Spleen (tissue), 11 donors: ENCODE measurements around the gene CSH2. TPM values are rescaled to one million over a fixed set of nuclear protein-coding genes. Genes with fewer than 3 reads are reported as not detected.
A peak's percentile ranks its signal among the peaks of the same experiment; 100 is the strongest.
"Not testable (repeated sequence)": the region's sequence is repeated elsewhere in the genome, so short reads cannot be mapped to it uniquely, and the experiment has no call there.

Source experiments
- DNase-seq: peaks from one replicate; pipeline ENCODE4 v3.0.0-alpha.2; 2020
- H3K27ac ChIP-seq, 8 donors: fragments of 200-600 bp; sonication (generic) in 7 of 8; 1 replicate in 4 of 8; 2 replicates in 4 of 8; pipeline versions ENCODE4 v1.5.0 to v1.8.0; 2016 to 2021; ENCODE audit warnings: inconsistent platforms in 4 of 8, mild to moderate bottlenecking in 4 of 8, moderate library complexity in 1 of 8
- H3K27me3 ChIP-seq, 7 donors: fragments of 200-600 bp; sonication (generic) in 6 of 7; replicated peaks in 1 of 7; 1 replicate in 4 of 7; 2 replicates in 3 of 7; pipeline versions ENCODE4 v1.5.0 to v1.8.0; 2016 to 2021; ENCODE audit warnings: inconsistent platforms in 3 of 7, mild to moderate bottlenecking in 1 of 7
- H3K36me3 ChIP-seq, 6 donors: fragments of 200-600 bp; sonication (generic) in 5 of 6; 1 replicate in 4 of 6; 2 replicates in 2 of 6; pipeline versions ENCODE4 v1.5.0 to v1.8.0; 2016 to 2021; ENCODE audit warnings: inconsistent platforms in 2 of 6
- H3K4me1 ChIP-seq, 6 donors: fragments of 200-600 bp; sonication (generic) in 5 of 6; 1 replicate in 3 of 6; 2 replicates in 3 of 6; pipeline versions ENCODE4 v1.5.0 to v1.8.0; 2016 to 2021; ENCODE audit warnings: inconsistent platforms in 3 of 6
- H3K4me3 ChIP-seq, 8 donors: fragments of 200-600 bp; sonication (generic) in 7 of 8; 1 replicate in 4 of 8; 2 replicates in 4 of 8; pipeline versions ENCODE4 v1.5.0 to v1.8.0; 2016 to 2021; ENCODE audit warnings: inconsistent platforms in 4 of 8, mild to moderate bottlenecking in 4 of 8, moderate library complexity in 2 of 8
- H3K9me3 ChIP-seq, 8 donors: fragments of 200-600 bp; sonication (generic) in 7 of 8; 1 replicate in 4 of 8; 2 replicates in 4 of 8; pipeline versions ENCODE4 v1.5.0 to v1.8.0; 2016 to 2021; ENCODE audit warnings: inconsistent platforms in 4 of 8
- POLR2A ChIP-seq, 3 donors: fragments of 450-650 bp; IDR thresholded peaks; one replicate each; pipeline ENCODE4 v1.5.1; 2017; ENCODE audit warnings: antibody characterized with exemption in 3 of 3, mild to moderate bottlenecking in 1 of 3
- POLR2AphosphoS5 ChIP-seq, 3 donors: sonication (generic); formaldehyde crosslinking; IDR thresholded peaks; one replicate each; pipeline ENCODE4 v1.5.1; 2017; ENCODE audit warnings: antibody characterized with exemption in 3 of 3
- WGBS, 5 donors: extraction: QIAGEN DNeasy Blood & Tissue Kit in 3 of 5; methylation state at CpG; one replicate each; pipeline versions ENCODE4 v1.1.5 to v1.1.7; 2013 to 2018; 5-methylcytosine and 5-hydroxymethylcytosine counted together
- intact Hi-C: fragments of 100-400 bp; cut with DNase I; formaldehyde crosslinking; loops from one replicate; pipeline ENCODE4 v1.15.0; 2023; ENCODE audit warnings: low total_unique reads
- polyA plus RNA-seq, 3 donors: library from polyadenylated mRNA; stranded (reverse); fragments of 200-250 nt; gene quantifications; one replicate each; pipeline ENCODE4 v1.2.1, GENCODE V29; 2013
- total RNA-seq, 7 donors: library from RNA; depleted of rRNA in 3 of 7; stranded (reverse); fragments of >200 nt in 3 of 7; fragmentation: NEBNext Ultra II Directional in 4 of 7; extraction: Animal tissue kit (Norgen Biotek cat#: 25700) in 4 of 7; gene quantifications; one replicate each; pipeline versions ENCODE4 v1.1.0 to v1.2.1, GENCODE V29; 2016 to 2021
- TF ChIP-seq, protein P1 (sequence below), 11 experiments: fragments of 200-600 bp in 7 of 11; fragments of 450-650 bp in 4 of 11; sonication (generic) in 4 of 11; IDR thresholded peaks in 8 of 11; conservative IDR thresholded peaks in 3 of 11; 1 replicate in 7 of 11; 2 replicates in 4 of 11; pipeline versions ENCODE4 v1.4.0 to v1.8.0; 2016 to 2021; ENCODE audit warnings: antibody characterized with exemption in 11 of 11, inconsistent platforms in 4 of 11, mild to moderate bottlenecking in 1 of 11
- donor health status: healthy with polysubstance abuse.
- donor health status: DM: no; HTN: no; CAD: no; lungs with moderate emphysema.
- donor health status: DM: no; HTN: no; CAD: no.
- donor health status: Bipolar disorder and iron deficiency.
- donor health status: healthy.
- donor health status: DM: no; HTN: no; CAD: no.
- donor health status: DM: yes; HTN: yes; CAD: no.

Gene CSH2
- total and polyA plus RNA-seq, 10 donors = not detected

DNA sequence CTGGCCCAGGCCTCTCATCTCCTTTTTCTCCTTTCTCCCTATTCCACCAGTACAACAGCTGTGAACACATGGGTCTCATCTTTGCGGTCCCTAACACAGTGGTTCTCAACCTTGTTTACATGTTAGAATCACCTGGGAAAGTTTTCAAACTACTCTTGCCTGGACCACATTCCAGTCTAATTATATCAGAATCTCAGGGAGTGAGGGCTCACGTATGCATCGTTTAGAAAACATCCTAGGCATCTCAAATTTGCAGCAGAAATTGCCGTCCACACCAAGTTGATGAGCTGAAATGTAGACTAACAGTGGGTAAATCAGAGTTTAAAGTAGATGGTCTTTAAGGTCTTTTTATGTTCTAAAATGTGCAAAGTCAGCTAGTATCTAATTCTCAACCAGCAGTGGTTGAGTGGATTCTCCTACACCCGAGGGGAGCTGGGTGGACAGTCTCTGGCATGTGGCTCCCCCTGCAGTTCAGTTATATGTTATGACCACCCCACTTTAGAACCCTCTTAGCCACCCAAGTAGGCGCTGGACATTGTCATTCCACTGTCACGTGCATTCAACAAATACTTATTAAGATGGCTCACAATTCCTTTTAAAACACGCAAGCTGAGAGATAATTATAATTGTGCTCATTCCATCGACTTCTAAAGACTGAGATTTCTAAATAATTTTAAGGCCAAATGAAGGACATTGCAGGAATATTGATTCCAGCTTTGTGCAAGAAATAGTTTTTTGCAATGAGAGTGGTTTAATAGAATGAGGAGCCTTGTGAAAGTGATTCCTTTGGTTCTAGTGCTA is 3.8 kb downstream of the CSH2 start:
- H3K9me3 ChIP-seq, H3K27me3 ChIP-seq, H3K36me3 ChIP-seq, DNase-seq, H3K27ac ChIP-seq, intact Hi-C loops, H3K4me3 ChIP-seq, H3K4me1 ChIP-seq: not testable (repeated sequence)
- WGBS, 5 donors = 65 to 77% (median 75%) methylated on average over 9 of the region's 9 CpGs
- TF ChIP-seq, protein P1, sequence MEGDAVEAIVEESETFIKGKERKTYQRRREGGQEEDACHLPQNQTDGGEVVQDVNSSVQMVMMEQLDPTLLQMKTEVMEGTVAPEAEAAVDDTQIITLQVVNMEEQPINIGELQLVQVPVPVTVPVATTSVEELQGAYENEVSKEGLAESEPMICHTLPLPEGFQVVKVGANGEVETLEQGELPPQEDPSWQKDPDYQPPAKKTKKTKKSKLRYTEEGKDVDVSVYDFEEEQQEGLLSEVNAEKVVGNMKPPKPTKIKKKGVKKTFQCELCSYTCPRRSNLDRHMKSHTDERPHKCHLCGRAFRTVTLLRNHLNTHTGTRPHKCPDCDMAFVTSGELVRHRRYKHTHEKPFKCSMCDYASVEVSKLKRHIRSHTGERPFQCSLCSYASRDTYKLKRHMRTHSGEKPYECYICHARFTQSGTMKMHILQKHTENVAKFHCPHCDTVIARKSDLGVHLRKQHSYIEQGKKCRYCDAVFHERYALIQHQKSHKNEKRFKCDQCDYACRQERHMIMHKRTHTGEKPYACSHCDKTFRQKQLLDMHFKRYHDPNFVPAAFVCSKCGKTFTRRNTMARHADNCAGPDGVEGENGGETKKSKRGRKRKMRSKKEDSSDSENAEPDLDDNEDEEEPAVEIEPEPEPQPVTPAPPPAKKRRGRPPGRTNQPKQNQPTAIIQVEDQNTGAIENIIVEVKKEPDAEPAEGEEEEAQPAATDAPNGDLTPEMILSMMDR (IDR thresholded peaks at IDR 0.05 in 8 of 11, conservative IDR thresholded peaks at IDR 0.05 in 3 of 11) = peak in 1 of 11 experiments; percentile 14

DNA sequence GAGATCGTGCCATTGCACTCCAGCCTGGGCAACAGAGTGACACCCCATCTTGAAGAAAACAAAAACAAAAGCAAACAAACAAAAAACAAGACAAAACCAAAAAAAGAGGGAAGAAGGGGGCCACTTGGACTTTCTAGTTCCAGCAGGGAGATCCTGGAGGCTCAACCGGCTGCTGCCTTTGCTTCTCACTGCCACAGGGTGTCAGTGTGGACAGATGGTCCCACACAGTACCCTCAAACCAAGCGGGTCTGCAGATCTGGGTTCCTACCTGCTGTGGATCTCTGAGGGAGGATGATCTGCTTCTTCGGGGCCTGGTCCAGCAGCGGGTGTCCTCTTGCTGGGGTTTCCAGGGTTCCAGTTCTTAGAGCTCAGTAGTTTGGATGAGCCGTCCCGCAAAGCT is 6.9 kb downstream of the CSH2 start:
- H3K27me3 ChIP-seq, H3K36me3 ChIP-seq, H3K4me3 ChIP-seq, H3K4me1 ChIP-seq, H3K9me3 ChIP-seq, H3K27ac ChIP-seq, intact Hi-C loops: not testable (repeated sequence)
- 69 to 81% (median 78%) methylated on average over 6 to 7 of the region's 7 CpGs for WGBS, 5 donors
- DNase-seq = peak; percentile 28

DNA sequence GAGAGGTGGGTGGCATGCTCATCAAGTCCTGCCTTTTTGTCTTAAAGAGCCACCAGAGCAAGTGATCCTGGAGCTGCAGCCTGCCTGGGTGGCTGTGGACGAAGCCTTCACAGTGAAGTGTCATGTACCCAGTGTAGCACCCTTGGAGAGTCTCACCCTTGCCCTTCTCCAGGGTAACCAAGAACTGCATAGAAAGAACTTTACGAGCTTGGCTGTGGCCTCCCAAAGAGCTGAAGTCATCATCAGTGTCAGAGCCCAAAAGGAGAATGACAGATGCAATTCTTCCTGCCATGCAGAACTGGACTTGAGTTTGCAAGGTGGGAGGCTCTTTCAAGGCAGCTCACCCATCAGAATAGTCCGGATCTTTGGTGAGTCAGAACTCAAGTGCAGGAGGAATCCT is 14.2 kb downstream of the CSH2 start:
- TF ChIP-seq, protein P1 (IDR thresholded peaks at IDR 0.05 in 8 of 11, conservative IDR thresholded peaks at IDR 0.05 in 3 of 11) = no peak
- TF ChIP-seq POLR2AphosphoS5 (IDR thresholded peaks at IDR 0.05) (no peak), POLR2A (IDR thresholded peaks at IDR 0.05) (no peak)
- H3K4me1 ChIP-seq = no peaks in the 10 kb centered on the region
- 74 to 95% (median 84%) methylated on average over 3 of the region's 3 CpGs for WGBS, 5 donors

DNA sequence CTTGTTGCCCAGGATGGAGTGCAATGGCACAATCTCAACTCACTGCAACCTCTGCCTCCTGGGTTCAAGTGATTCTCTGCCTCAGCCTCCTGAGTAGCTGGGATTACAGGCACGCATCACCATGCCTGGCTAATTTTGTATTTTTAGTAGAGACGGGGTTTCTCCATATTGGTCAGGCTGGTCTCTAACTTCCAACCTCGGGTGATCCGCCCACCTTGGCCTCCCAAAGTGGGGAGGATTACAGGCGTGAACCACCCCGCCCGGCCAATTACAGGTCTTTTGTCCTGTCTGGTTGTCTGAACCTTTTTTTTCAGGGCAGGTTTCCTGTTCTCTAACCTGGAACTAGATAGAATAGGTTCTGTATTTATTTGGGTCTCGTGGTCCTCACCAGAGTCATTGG is 17.1 kb downstream of the CSH2 start:
- DNase-seq = peak; percentile 35
- H3K4me3 ChIP-seq, H3K36me3 ChIP-seq, H3K4me1 ChIP-seq, intact Hi-C loops, H3K27me3 ChIP-seq, H3K27ac ChIP-seq, H3K9me3 ChIP-seq: not testable (repeated sequence)
- WGBS, 5 donors = 87 to 91% (median 90%) methylated on average over 8 of the region's 8 CpGs

More for the DNA sequence above, 14.2 kb downstream of the CSH2 start:
- Histone ChIP-seq H3K27me3 (no peaks in the 10 kb centered on the region), H3K36me3 (no peaks in the 10 kb centered on the region), H3K4me3 (no peak overlapping the region), H3K9me3 (no peaks in the 10 kb centered on the region), H3K27ac (no peak overlapping the region)
- intact Hi-C loops = no loop called here
- DNase-seq = peak; percentile 2

DNA sequence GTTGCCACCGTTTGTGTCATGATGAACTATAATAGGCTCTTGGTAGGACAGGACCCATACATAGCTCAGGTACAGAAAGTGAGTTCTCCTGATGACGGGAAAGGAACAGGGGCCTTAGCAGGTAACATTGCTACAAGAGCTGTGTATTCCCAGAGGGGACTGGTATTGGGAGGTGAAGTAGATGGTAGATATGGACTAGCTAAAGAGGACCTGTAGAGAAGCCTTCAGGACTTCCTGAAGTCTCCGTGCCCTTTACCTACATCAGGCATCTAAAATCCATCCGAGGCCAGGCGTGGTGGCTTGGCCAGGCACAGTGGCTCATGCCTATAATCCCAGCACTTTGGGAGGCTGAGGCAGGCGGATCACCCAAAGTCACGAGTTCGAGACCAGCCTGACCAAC is 18.3 kb downstream of the CSH2 start:
- TF ChIP-seq, protein P1 (IDR thresholded peaks at IDR 0.05 in 8 of 11, conservative IDR thresholded peaks at IDR 0.05 in 3 of 11) = no peak
- no peak for TF ChIP-seq POLR2AphosphoS5 (IDR thresholded peaks at IDR 0.05)
- no peak for TF ChIP-seq POLR2A (IDR thresholded peaks at IDR 0.05)
- no peaks in the 10 kb centered on the region for H3K4me1 ChIP-seq
- H3K9me3 ChIP-seq = no peaks in the 10 kb centered on the region
- intact Hi-C loops = no loop called here
- H3K36me3 ChIP-seq = no peaks in the 10 kb centered on the region
- WGBS, 5 donors = 87 to 94% (median 91%) methylated on average over 8 of the region's 8 CpGs
- peak; percentile 30 for DNase-seq
- no peak overlapping the region for H3K4me3 ChIP-seq
- H3K27ac ChIP-seq = no peak overlapping the region
- no peaks in the 10 kb centered on the region for H3K27me3 ChIP-seq
